Measurements from ENCODE around the gene CDH20. TPM values are rescaled to one million over a fixed set of nuclear protein-coding genes. Genes with fewer than 3 reads are reported as not detected.

CDH20 gene
- polyA plus RNA-seq, 1 donor (not counting 4 experiments of a cell fraction or from before 2014, with no cell fraction given): not detected

DNA sequence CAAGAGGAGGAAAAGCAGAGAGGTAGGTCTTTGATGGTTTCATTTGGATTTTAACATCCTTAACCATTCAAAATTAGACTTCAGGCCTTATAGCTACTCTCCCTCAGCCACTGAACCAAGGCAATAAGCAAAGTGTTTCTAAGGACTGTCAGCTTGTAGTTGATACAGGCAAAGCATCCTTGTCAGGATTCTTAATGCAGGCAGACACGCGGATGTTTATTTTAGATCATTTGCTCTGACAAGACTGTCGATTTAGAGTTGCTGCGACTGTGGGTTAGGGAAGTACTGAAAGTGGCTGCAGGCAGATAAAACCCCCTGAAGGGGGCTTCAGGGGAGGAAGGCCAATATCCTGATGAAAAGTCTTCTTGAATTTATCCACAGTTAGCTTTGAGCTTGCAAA is 46.6 kb downstream of the CDH20 start:
- Histone ChIP-seq H3K4me3 (ENCODE audit: control insufficient read depth in 2 of 3, extremely low read depth in 1 of 3, insufficient read depth in 2 of 3, low read depth in 1 of 3, low read length in 3 of 3) (no peak overlapping the region), H3K9me1 (ENCODE audit: control insufficient read depth, extremely low read depth, insufficient read depth, low read length) (no peaks in the 10 kb centered on the region), H3K79me2 (ENCODE audit: control insufficient read depth, insufficient read depth, low read length) (no peaks in the 10 kb centered on the region), H3K9ac (ENCODE audit: control insufficient read depth, extremely low read depth, insufficient read depth, low read length) (no peak overlapping the region), H3K27me3 (ENCODE audit: control insufficient read depth, extremely low read depth, insufficient read depth, low read length) (no peaks in the 10 kb centered on the region), H4K20me1 (ENCODE audit: control insufficient read depth, extremely low read depth, insufficient read depth, low read length) (no peaks in the 10 kb centered on the region), H3K36me3 (ENCODE audit: control insufficient read depth in 2 of 2, extremely low read depth in 1 of 2, insufficient read depth in 2 of 2, low read length in 2 of 2) (no peaks in the 10 kb centered on the region), H2AFZ (ENCODE audit: control insufficient read depth, low read length) (no peak overlapping the region), H3K9me3 (ENCODE audit: control insufficient read depth, low read depth, low read length) (no peaks in the 10 kb centered on the region), H3K27ac (ENCODE audit: control insufficient read depth, insufficient read depth, low read length) (no peak overlapping the region), H3K4me2 (ENCODE audit: control insufficient read depth, extremely low read depth, insufficient read depth, low read depth, low read length) (no peak overlapping the region), H3K4me1 (ENCODE audit: control insufficient read depth, extremely low read depth, insufficient read depth, low read length) (no peaks in the 10 kb centered on the region)
- no peak for TF ChIP-seq EZH2 (IDR thresholded peaks at IDR 0.05; ENCODE audit: low read length)
- TF ChIP-seq, protein P1, sequence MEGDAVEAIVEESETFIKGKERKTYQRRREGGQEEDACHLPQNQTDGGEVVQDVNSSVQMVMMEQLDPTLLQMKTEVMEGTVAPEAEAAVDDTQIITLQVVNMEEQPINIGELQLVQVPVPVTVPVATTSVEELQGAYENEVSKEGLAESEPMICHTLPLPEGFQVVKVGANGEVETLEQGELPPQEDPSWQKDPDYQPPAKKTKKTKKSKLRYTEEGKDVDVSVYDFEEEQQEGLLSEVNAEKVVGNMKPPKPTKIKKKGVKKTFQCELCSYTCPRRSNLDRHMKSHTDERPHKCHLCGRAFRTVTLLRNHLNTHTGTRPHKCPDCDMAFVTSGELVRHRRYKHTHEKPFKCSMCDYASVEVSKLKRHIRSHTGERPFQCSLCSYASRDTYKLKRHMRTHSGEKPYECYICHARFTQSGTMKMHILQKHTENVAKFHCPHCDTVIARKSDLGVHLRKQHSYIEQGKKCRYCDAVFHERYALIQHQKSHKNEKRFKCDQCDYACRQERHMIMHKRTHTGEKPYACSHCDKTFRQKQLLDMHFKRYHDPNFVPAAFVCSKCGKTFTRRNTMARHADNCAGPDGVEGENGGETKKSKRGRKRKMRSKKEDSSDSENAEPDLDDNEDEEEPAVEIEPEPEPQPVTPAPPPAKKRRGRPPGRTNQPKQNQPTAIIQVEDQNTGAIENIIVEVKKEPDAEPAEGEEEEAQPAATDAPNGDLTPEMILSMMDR (optimal IDR thresholded peaks at IDR 0.05 in 1 of 3, IDR thresholded peaks at IDR 0.05 in 1 of 3, conservative IDR thresholded peaks at IDR 0.05 in 1 of 3; ENCODE audit: extremely low read depth in 1 of 3, insufficient read depth in 2 of 3, low read length in 3 of 3): no peak
- no peak for DNase-seq (ENCODE audit: low read depth, low spot score)
- FAIRE-seq: no peak
- dilution Hi-C loops (cut with MboI; ENCODE audit: extremely low pct_ligation_motif_present, low sequenced_read_pairs): no loop called here

DNA sequence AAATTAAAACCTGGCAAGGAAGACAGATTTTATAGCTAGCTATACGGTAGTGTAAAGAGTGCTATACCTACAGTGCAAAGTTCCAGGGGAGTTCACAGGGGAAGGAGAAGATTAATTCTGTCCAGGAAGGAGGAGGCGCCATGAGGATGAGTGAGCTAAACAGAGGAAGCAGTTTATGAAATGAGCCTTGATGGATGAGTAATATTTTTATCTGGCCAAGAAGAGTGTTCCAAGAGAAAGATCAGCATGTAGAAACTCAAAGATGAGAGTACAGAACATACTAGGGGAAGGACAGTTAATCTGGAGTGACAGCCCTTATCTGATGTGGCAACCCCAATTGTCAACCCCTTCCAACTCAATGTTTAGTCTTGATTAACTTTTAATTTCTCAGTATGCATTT is 54.8 kb downstream of the CDH20 start:
- no peaks in the 10 kb centered on the region for H3K79me2 ChIP-seq (ENCODE audit: control insufficient read depth, insufficient read depth, low read length)
- no peaks in the 10 kb centered on the region for H3K9me1 ChIP-seq (ENCODE audit: control insufficient read depth, extremely low read depth, insufficient read depth, low read length)
- no peak for DNase-seq (ENCODE audit: low read depth, low spot score)
- H3K4me1 ChIP-seq (ENCODE audit: control insufficient read depth, extremely low read depth, insufficient read depth, low read length): no peaks in the 10 kb centered on the region
- no peak overlapping the region for H3K9ac ChIP-seq (ENCODE audit: control insufficient read depth, extremely low read depth, insufficient read depth, low read length)
- dilution Hi-C loops (cut with MboI; ENCODE audit: extremely low pct_ligation_motif_present, low sequenced_read_pairs): no loop called here
- FAIRE-seq: no peak
- H4K20me1 ChIP-seq (ENCODE audit: control insufficient read depth, extremely low read depth, insufficient read depth, low read length): no peaks in the 10 kb centered on the region
- no peak for TF ChIP-seq EZH2 (IDR thresholded peaks at IDR 0.05; ENCODE audit: low read length)
- TF ChIP-seq, protein P1 (optimal IDR thresholded peaks at IDR 0.05 in 1 of 3, IDR thresholded peaks at IDR 0.05 in 1 of 3, conservative IDR thresholded peaks at IDR 0.05 in 1 of 3; ENCODE audit: extremely low read depth in 1 of 3, insufficient read depth in 2 of 3, low read length in 3 of 3): no peak
- H3K4me3 ChIP-seq (ENCODE audit: control insufficient read depth in 2 of 3, extremely low read depth in 1 of 3, insufficient read depth in 2 of 3, low read depth in 1 of 3, low read length in 3 of 3): no peak overlapping the region
- no peak overlapping the region for H3K27ac ChIP-seq (ENCODE audit: control insufficient read depth, insufficient read depth, low read length)
- no peaks in the 10 kb centered on the region for H3K27me3 ChIP-seq (ENCODE audit: control insufficient read depth, extremely low read depth, insufficient read depth, low read length)
- no peaks in the 10 kb centered on the region for H3K36me3 ChIP-seq (ENCODE audit: control insufficient read depth in 2 of 2, extremely low read depth in 1 of 2, insufficient read depth in 2 of 2, low read length in 2 of 2)
- no peaks in the 10 kb centered on the region for H3K9me3 ChIP-seq (ENCODE audit: control insufficient read depth, low read depth, low read length)
- H3K4me2 ChIP-seq (ENCODE audit: control insufficient read depth, extremely low read depth, insufficient read depth, low read depth, low read length): no peak overlapping the region
- no peak overlapping the region for H2AFZ ChIP-seq (ENCODE audit: control insufficient read depth, low read length)
